Urinary bladder (tissue), 4 donors: ENCODE measurements around the gene DNAJB13. TPM values are rescaled to one million over a fixed set of nuclear protein-coding genes. Genes with fewer than 3 reads are reported as not detected.

ENCODE experiments used
- DNase-seq: peaks from one replicate; pipeline ENCODE4 v3.0.0-alpha.2; 2015; ENCODE audit errors: extremely low spot score
- H3K27ac ChIP-seq: one replicate; pipeline ENCODE4 v1.5.1; 2013; ENCODE audit warnings: low read depth, mild to moderate bottlenecking, moderate library complexity
- H3K36me3 ChIP-seq: one replicate; pipeline ENCODE4 v1.6.1; 2013; ENCODE audit warnings: mild to moderate bottlenecking, moderate library complexity; ENCODE audit not compliant: insufficient read depth
- H3K4me1 ChIP-seq: one replicate; pipeline ENCODE4 v1.6.1; 2013; ENCODE audit warnings: mild to moderate bottlenecking, moderate library complexity; ENCODE audit not compliant: insufficient read depth
- H3K4me3 ChIP-seq: one replicate; pipeline ENCODE4 v1.5.1; 2013; ENCODE audit warnings: low read depth, low read length
- WGBS: extraction: QIAGEN DNeasy Blood & Tissue Kit; methylation state at CpG from one replicate; pipeline ENCODE4 v1.1.7; 2013; 5-methylcytosine and 5-hydroxymethylcytosine counted together
- polyA plus RNA-seq: library from polyadenylated mRNA; stranded (reverse); fragments of 200-250 nt; gene quantifications from one replicate; pipeline ENCODE4 v1.2.3, GENCODE V29; 2013
- total RNA-seq: library from RNA; depleted of rRNA; stranded (reverse); fragments of >200 nt; gene quantifications from one replicate; pipeline ENCODE4 v1.2.3, GENCODE V29; 2014
- donor health status: healthy with polysubstance abuse.
- donor health status: healthy.

DNAJB13 gene
- total and polyA plus RNA-seq, 2 donors = 0.38 to 0.58 TPM

GRCh38 chr11:73962101-73962705 lies 11.4 kb downstream of the DNAJB13 start:
- Histone ChIP-seq H3K4me3 (no peak overlapping the region), H3K4me1 (no peaks in the 10 kb centered on the region), H3K27ac (no peak overlapping the region), H3K36me3 (no peaks in the 10 kb centered on the region)
- 80% methylated on average over 7 of the region's 7 CpGs for WGBS
- no peak for DNase-seq

- DNase-seq = no peak
- Histone ChIP-seq H3K27ac (no peak overlapping the region), H3K4me3 (no peak overlapping the region), H3K36me3 (no peaks in the 10 kb centered on the region), H3K4me1 (no peaks in the 10 kb centered on the region)
- 75% methylated on average over 8 of the region's 8 CpGs for WGBS
Observed at GRCh38 chr11:73963861-73964260, 13.0 kb downstream of the DNAJB13 start.

- DNase-seq = no peak
- H3K4me3 ChIP-seq = no peak overlapping the region
- H3K4me1 ChIP-seq = no peaks in the 10 kb centered on the region
- no peaks in the 10 kb centered on the region for H3K36me3 ChIP-seq
- no peak overlapping the region for H3K27ac ChIP-seq
- WGBS = 51% methylated on average over 10 of the region's 10 CpGs
Observed at GRCh38 chr11:73965076-73965763, 14.4 kb downstream of the DNAJB13 start.

GRCh38 chr11:73965764-73966121 lies 14.9 kb downstream of the DNAJB13 start:
- H3K36me3 ChIP-seq = no peaks in the 10 kb centered on the region
- 69% methylated on average over 2 of the region's 2 CpGs for WGBS
- no peaks in the 10 kb centered on the region for H3K4me1 ChIP-seq
- no peak overlapping the region for H3K27ac ChIP-seq
- DNase-seq = no peak
- H3K4me3 ChIP-seq = no peak overlapping the region

GRCh38 chr11:73968356-73968966 lies 17.6 kb downstream of the DNAJB13 start:
- Histone ChIP-seq H3K36me3 (no peaks in the 10 kb centered on the region), H3K4me3 (no peak overlapping the region), H3K27ac (no peak overlapping the region), H3K4me1 (no peaks in the 10 kb centered on the region)
- DNase-seq = no peak
- WGBS = 92% methylated on average over 15 of the region's 15 CpGs

- Histone ChIP-seq H3K4me1 (no peaks in the 10 kb centered on the region), H3K4me3 (no peak overlapping the region), H3K27ac (no peak overlapping the region), H3K36me3 (no peaks in the 10 kb centered on the region)
- DNase-seq = no peak
- 73% methylated on average over 2 of the region's 2 CpGs for WGBS
Observed at GRCh38 chr11:73969091-73969490, 18.3 kb downstream of the DNAJB13 start.

GRCh38 chr11:73969991-73970800 lies 19.4 kb downstream of the DNAJB13 start:
- Histone ChIP-seq H3K4me3 (no peak overlapping the region), H3K27ac (no peak overlapping the region), H3K4me1 (no peaks in the 10 kb centered on the region), H3K36me3 (no peaks in the 10 kb centered on the region)
- no peak for DNase-seq
- 81% methylated on average over 13 of the region's 13 CpGs for WGBS

GRCh38 chr11:73971175-73971719 lies 20.4 kb downstream of the DNAJB13 start:
- Histone ChIP-seq H3K4me1 (no peaks in the 10 kb centered on the region), H3K4me3 (no peak overlapping the region), H3K36me3 (no peaks in the 10 kb centered on the region), H3K27ac (no peak overlapping the region)
- DNase-seq = no peak
- 93% methylated on average over 6 of the region's 6 CpGs for WGBS

GRCh38 chr11:73972187-73972586 lies 21.4 kb downstream of the DNAJB13 start:
- no peaks in the 10 kb centered on the region for H3K4me1 ChIP-seq
- no peaks in the 10 kb centered on the region for H3K36me3 ChIP-seq
- no peak overlapping the region for H3K4me3 ChIP-seq
- H3K27ac ChIP-seq = no peak overlapping the region
- no peak for DNase-seq
- 85% methylated on average over 1 of the region's 1 CpG for WGBS

- 83% methylated on average over 11 of the region's 11 CpGs for WGBS
- no peak overlapping the region for H3K4me3 ChIP-seq
- no peaks in the 10 kb centered on the region for H3K4me1 ChIP-seq
- no peak overlapping the region for H3K27ac ChIP-seq
- no peak for DNase-seq
- no peaks in the 10 kb centered on the region for H3K36me3 ChIP-seq
Observed at GRCh38 chr11:73972620-73973449, 22.0 kb downstream of the DNAJB13 start.

GRCh38 chr11:73974604-73975478 lies 24.0 kb downstream of the DNAJB13 start:
- H3K27ac ChIP-seq = peak overlapping the region; percentile 44
- 93% methylated on average over 13 of the region's 13 CpGs for WGBS

GRCh38 chr11:73975479-73975757 lies 24.6 kb downstream of the DNAJB13 start:
- no peaks in the 10 kb centered on the region for H3K4me1 ChIP-seq
- no peaks in the 10 kb centered on the region for H3K36me3 ChIP-seq
- no peak overlapping the region for H3K27ac ChIP-seq
- DNase-seq = no peak
- WGBS = 92% methylated on average over 6 of the region's 6 CpGs
- no peak overlapping the region for H3K4me3 ChIP-seq

More at GRCh38 chr11:73974604-73975478, 24.0 kb downstream of the DNAJB13 start:
- no peak overlapping the region for H3K4me3 ChIP-seq
- no peaks in the 10 kb centered on the region for H3K4me1 ChIP-seq
- no peaks in the 10 kb centered on the region for H3K36me3 ChIP-seq
- no peak for DNase-seq
